C4-2B (cell line): Measurements from ENCODE around the gene WRAP73.

Experiments used
- ZFX ChIP-seq: fragments of 450-650 bp; IDR thresholded peaks from 2 replicates; pipeline ENCODE4 v1.6.1; 2017
- TF ChIP-seq, protein P1 (sequence below): fragments of 450-650 bp; conservative IDR thresholded peaks from 2 replicates; pipeline ENCODE4 v1.5.1; 2017; ENCODE audit warnings: mild to moderate bottlenecking

- TF ChIP-seq, protein P1, sequence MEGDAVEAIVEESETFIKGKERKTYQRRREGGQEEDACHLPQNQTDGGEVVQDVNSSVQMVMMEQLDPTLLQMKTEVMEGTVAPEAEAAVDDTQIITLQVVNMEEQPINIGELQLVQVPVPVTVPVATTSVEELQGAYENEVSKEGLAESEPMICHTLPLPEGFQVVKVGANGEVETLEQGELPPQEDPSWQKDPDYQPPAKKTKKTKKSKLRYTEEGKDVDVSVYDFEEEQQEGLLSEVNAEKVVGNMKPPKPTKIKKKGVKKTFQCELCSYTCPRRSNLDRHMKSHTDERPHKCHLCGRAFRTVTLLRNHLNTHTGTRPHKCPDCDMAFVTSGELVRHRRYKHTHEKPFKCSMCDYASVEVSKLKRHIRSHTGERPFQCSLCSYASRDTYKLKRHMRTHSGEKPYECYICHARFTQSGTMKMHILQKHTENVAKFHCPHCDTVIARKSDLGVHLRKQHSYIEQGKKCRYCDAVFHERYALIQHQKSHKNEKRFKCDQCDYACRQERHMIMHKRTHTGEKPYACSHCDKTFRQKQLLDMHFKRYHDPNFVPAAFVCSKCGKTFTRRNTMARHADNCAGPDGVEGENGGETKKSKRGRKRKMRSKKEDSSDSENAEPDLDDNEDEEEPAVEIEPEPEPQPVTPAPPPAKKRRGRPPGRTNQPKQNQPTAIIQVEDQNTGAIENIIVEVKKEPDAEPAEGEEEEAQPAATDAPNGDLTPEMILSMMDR, result no peak
- TF ChIP-seq ZFX, result no peak
Measured at GRCh38 chr1:3593334-3593733, 56.6 kb downstream of the WRAP73 start.
